ENCODE measurements around the gene PRMT7. TPM values are rescaled to one million over a fixed set of nuclear protein-coding genes. Genes with fewer than 3 reads are reported as not detected.
A peak's percentile ranks its signal among the peaks of the same experiment; 100 is the strongest.

PRMT7 gene
- total RNA-seq (10 to 100 TPM; 29.0 to 35.4 TPM), polyA plus RNA-seq (ENCODE audit: insufficient read length in 6 of 6) (10 to 100 TPM; 52.0 to 66.3 (median 55.3) TPM)
- long read RNA-seq, donor 1, partial matches to known transcripts: 0 of 3 reads
- long read RNA-seq, donor 1, other reads (novel, unspliced or antisense): 0 of 3 reads
- long read RNA-seq, donor 2, partial matches to known transcripts: 0 of 2 reads
- long read RNA-seq, donor 2, other reads (novel, unspliced or antisense): 0 of 2 reads
- long read RNA-seq, donor 3, partial matches to known transcripts: 0 of 2 reads
- long read RNA-seq, donor 3, other reads (novel, unspliced or antisense): 0 of 2 reads
- long read RNA-seq, donor 4, partial matches to known transcripts: 2 of 14 reads
- long read RNA-seq, donor 4, other reads (novel, unspliced or antisense): 11 of 14 reads
- long read RNA-seq, donor 5, transcript PRMT7-224 (3 exons, 1,848 nt): major isoform, 6 of 7 reads
- long read RNA-seq, donor 5, partial matches to known transcripts: 0 of 7 reads
- long read RNA-seq, donor 5, other reads (novel, unspliced or antisense): 0 of 7 reads
- long read RNA-seq, donor 6, partial matches to known transcripts: 0 of 2 reads
- long read RNA-seq, donor 6, other reads (novel, unspliced or antisense): 0 of 2 reads
- long read RNA-seq, donor 7, partial matches to known transcripts: 0 of 1 reads
- long read RNA-seq, donor 7, other reads (novel, unspliced or antisense): 0 of 1 reads
- long read RNA-seq, donor 8, partial matches to known transcripts: 0 of 2 reads
- long read RNA-seq, donor 8, other reads (novel, unspliced or antisense): 0 of 2 reads
- long read RNA-seq, donor 9: 0 reads
- long read RNA-seq, donor 10, partial matches to known transcripts: 2 of 15 reads
- long read RNA-seq, donor 10, other reads (novel, unspliced or antisense): 13 of 15 reads
- long read RNA-seq, donor 11: 0 reads
- long read RNA-seq, donor 12, partial matches to known transcripts: 0 of 1 reads
- long read RNA-seq, donor 12, other reads (novel, unspliced or antisense): 0 of 1 reads

- Histone ChIP-seq H3K9me3 (no peaks in the 10 kb centered on the region), H3K27ac (peak within 1 kb of the TSS; percentile 79 to 87), H3K27me3 (no peaks in the 10 kb centered on the region), H3K4me1 (peaks cover 10 to 41% of the 10 kb centered on the region in 2 donors), H3K4me3 (peak within 1 kb of the TSS; percentile 61 to 88), H3K36me3 (peaks cover 0 to 38% of the 10 kb centered on the region in 2 donors)
- peak in 1 of 2 donors; percentile 31 for TF ChIP-seq CTCF (IDR thresholded peaks at IDR 0.05)
- DNase-seq (peak; percentile 88 to 98 (median 94)), ATAC-seq (peak; percentile 100)
- intact Hi-C loops (cut with DNase I): no loop called here
Observed at GRCh38 chr16:68310774-68311511, at the start of gene PRMT7, which contains the start of gene SLC7A6OS. Gene PRMT7, plus strand, starts transcription at chr16:68311019. Its CDS starts 4,961 bp downstream, at chr16:68315980. Gene SLC7A6OS, minus strand, starts transcription at chr16:68310946. Its CDS starts 20 bp downstream, at chr16:68310926.

- DNase-seq (no peak), ATAC-seq (no peak)
- Histone ChIP-seq H3K27me3 (no peaks in the 10 kb centered on the region), H3K4me3 (peak overlapping the region; percentile 85 to 88), H3K36me3 (peaks cover 0 to 23% of the 10 kb centered on the region in 2 donors), H3K27ac (peak overlapping the region; percentile 96), H3K9me3 (no peaks in the 10 kb centered on the region), H3K4me1 (peaks cover 16 to 38% of the 10 kb centered on the region in 2 donors)
- intact Hi-C loops (cut with DNase I): loop anchor here in 1 of 2 donors (5.0 kb wide), 1 partner anchor 59 kb away; no protein-coding TSS in a partner anchor
- no peak for TF ChIP-seq CTCF (IDR thresholded peaks at IDR 0.05)
Observed at GRCh38 chr16:68263559-68264127, 47.2 kb upstream of the PRMT7 start.

- Histone ChIP-seq H3K27ac (peak within 1 kb of the TSS; percentile 96), H3K4me3 (peak within 1 kb of the TSS; percentile 85 to 88), H3K4me1 (peaks cover 16 to 38% of the 10 kb centered on the region in 2 donors), H3K36me3 (peaks cover 0 to 16% of the 10 kb centered on the region in 2 donors), H3K27me3 (no peaks in the 10 kb centered on the region), H3K9me3 (no peaks in the 10 kb centered on the region)
- ATAC-seq (peak; percentile 81), DNase-seq (peak; percentile 50 to 96 (median 74))
- TF ChIP-seq CTCF (IDR thresholded peaks at IDR 0.05): peak; percentile 76 to 78
- intact Hi-C loops (cut with DNase I): loop anchor here in 1 of 2 donors (5.0 kb wide), 1 partner anchor 58 kb away; no protein-coding TSS in a partner anchor
Observed at GRCh38 chr16:68264128-68265077, 46.4 kb upstream of the PRMT7 start, which contains the start of gene SLC7A6. Gene SLC7A6, plus strand, starts transcription at chr16:68264526. Its CDS starts 10,201 bp downstream, at chr16:68274727.
